Fibroblast of skin of scalp (primary cell): ENCODE measurements around the gene ZDHHC1.
"Not testable (repeated sequence)": the region's sequence is repeated elsewhere in the genome, so short reads cannot be mapped to it uniquely, and the experiment has no call there.

Source experiments
- DNase-seq: peaks from one replicate; pipeline ENCODE4 v3.0.0-alpha.2; 2013

ZDHHC1 gene

DNA sequence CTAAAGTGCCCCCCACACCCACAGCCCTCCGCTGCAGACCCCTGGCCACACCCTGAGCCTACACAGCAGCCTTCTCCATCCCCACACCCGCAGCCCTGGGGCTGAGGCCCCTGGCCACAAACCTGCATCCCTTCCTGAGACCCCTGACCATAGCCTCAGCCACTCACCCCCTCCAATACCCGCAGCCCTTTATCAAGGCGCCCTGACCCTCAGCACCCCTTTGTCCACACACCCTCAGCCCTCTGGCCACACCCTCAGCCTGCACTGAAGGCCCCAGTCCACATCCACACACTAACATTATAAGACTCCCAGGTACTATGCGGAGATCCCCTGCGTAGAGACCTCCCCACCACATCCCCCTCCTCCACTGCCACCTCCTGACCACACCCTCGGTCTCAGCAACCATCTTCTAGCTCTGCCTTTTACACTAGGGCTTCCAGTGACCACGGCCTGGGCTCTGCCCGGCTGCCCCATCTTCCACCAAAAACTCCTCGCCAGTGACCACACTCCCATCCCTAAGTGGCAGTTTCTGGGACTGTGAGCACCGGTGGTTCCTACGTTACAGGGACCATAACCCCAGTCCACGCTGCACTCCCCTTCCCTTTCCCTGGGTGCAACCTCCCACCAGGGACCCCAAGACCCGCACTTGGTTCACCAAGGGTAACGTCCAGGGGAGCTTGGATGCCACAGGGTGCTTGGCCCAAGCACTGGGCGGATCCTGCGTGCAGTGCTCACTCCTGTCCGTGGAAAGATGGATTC is 23.8 kb downstream of the ZDHHC1 start:
- no peak for DNase-seq

DNA sequence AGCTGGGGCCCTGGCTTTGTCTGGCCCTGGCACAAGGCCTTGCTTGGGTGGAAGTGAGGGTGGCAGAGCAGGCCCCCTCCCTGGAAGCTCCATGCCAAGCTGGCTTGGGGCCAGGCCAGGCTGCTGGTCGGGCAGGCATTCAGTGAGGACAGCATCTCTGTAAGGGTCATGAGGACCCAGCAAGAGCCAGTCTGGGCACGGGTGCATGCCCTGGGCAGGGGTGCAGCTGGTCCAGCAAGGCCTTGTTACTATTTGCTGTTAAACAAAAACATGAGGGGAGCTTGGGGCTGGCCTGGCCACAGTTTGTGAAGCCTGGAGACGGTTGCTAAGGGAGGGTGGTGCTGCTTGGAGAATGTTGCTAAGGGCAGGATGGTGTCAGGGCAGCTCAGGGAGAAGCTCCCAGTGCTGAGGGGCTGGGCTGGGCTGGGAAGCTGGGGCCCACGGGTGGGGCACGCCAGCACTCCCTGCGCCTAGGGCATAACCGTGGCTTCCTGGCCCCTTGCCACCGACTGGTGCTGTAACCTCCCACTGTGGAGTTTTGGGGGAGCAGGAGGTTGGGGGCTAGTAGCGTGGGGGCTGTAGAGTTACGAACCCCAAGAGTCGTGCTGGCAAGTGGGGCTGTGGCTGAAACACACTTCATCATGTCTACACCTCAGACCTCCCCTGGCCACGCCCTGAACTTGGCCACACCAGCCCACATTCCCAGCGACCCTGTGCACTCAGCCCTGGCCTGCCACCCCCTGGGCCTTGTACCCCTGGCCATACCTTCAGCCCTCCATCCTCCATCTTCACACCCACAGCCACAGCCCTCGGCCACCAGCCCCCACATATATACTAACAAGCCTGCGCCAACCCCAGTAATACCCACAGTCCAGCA is 24.6 kb downstream of the ZDHHC1 start:
- DNase-seq, result no peak

DNA sequence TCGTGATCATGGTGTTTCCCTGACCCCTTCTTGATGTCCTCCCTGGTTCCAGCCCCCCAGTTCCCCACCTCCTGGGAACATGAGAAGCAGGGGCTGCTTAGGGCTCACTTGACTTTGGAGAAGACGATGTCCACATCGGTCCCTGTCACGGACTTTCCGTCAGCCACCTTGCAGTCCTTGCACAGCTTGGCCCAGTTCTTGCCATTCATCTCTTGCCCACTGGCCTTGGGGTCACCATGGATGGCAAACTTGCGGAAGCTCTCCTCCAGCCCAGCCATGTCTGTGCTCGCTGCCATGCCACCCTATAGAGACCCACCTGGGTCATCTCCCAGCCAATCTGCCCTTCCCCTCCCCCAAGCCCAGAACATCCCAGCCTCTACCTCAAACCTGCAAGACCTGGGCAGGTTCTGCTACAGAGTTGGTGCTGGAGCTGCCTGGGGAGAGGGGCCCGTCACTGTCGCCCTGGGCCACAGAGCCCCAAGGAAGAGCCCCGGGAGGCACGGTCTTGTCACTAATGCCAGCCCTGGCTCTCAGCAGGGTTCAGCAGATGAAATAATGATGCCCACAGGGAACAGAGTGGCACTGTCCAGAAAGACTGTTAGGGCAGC is 25.4 kb downstream of the ZDHHC1 start:
- DNase-seq, result no peak

DNA sequence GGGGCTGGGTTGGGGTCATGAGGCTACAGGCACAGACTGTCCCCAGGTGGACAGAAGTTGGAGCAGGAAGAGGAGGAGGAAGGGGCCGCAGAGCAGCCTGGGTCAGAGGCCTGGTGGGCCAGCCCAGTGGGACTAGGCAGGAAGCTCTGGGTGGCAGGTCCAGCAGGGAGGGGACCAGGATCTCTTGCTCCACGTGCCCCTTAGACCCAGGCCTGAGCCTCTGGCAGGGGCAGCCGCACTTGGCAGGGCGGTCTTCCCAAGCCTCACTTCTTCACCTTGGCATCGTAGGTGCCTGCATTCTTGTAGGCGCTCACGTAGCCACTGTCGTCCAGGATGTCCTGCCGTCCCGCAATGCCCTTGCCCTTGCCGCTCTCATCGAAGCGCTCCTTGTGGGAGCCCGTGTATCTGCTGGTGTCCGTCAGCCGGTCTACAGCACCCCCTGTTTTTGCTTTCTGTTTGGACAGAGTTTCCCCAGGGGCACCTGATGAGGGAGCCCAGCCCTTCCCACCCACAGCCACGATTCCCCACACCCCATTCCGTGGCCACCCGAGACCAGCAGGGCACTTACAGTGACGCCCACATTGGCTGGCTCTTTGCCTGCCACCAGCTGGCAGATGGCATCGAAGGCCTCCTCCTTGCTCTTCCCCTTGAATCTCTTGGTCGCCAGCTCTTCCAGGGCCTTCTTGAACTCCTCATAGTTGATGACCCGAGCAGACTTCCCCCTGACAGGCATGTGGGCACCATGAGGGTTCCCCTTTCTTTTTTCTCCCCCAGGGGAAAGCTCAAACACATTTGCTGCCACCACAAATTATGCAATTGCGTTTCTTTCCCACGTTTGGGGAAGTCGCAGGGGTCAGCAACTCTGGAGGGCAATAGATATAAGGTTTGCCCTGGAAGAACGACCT is 26.1 kb downstream of the ZDHHC1 start:
- no peak for DNase-seq

DNA sequence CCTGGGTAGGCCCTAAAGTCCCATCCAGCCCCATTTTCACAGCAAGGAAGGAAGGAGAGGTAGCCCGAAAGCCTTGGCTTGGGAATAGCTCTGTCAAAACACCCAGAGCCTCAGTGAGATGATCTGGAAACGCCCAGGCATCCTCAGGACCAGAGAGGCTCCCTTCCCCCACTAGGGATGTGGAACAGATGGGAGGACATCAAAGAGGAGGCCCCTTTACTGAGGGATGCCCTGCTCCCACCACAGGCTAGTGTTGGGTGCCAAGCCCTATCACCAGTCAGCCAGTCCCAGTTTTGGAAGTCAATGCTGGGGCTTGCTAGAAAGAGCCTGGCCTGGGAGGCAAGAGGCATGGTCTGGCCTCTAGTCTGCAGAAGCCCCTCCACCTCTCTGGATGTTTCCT is 27.7 kb downstream of the ZDHHC1 start:
- no peak for DNase-seq

DNA sequence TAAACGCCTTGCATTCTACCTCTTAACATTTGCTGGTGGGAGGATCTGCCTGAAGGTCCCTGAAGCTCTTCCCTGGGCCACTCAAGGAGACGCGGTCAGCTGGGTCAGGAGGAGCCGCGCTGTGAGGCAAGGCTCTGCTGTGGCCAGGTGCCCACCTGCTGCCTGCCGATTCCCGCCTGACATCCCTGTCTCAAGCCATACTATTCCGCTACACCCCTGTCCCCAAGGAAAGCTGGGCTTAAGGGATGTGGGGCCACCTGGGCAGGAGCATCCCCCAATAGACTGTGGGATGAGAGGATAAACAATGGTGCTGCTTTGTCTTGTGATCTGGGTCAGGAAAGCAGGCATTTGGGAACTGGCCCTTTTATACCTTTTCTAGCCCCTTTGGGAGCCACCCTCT is 28.1 kb downstream of the ZDHHC1 start:
- DNase-seq, result no peak

DNA sequence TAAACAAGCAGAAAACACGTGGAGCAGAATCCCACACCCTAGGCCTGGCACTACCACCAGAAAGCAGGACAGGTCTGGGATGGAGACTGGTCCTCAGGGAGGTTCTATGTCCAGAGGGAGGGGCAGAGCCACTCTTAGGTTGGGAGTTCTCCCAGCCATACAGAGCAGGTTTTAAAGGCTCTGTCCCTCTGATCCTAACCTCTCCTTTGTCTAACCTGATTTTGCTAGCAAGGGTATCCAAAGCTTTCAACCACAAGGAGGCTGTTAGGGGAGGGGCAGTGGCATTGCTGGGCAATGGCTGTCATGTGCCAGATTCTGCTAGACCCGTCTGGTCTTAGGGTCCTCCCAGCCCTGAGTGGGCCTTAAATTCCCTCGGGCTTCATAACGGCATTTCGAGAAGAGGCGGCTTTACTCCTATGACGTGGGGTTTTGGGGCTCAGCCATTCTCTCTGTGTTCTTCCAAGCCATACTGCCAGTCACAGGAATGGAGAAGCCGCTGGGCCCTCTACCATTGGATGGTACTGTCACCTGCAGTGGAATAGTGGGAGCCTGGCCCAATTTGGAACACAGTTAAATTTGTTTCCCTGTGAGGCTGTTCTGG is 28.7 kb downstream of the ZDHHC1 start:
- DNase-seq, result no peak

DNA sequence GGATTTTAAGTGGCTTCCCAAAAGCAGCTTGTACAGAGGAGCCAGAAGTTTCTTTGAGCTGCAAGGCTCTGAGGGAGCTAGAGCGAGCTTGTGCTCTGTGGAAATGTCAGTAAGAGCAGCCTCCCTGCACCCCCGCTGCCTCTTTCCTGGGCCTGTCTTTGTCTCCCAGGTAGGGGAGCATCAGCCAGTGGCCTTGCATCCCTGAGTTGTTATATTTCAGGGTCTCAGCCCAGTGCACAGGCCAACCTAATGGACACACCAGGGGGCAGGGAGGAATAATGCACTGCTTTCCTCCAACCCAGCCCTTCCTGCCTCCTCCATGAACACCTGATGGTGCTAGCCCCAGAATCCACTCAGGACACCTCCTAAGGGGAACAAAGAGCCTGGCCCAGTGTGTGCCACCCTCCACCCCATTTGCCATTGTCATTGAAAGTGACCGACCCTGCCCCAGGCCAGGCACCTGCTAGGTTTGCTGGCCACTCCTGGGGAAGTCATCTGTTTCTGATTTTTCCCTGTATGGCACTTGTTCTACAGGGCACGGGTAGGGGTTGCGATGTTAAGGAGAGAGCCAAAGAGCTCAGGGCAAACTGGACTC is 29.3 kb downstream of the ZDHHC1 start:
- no peak for DNase-seq

DNA sequence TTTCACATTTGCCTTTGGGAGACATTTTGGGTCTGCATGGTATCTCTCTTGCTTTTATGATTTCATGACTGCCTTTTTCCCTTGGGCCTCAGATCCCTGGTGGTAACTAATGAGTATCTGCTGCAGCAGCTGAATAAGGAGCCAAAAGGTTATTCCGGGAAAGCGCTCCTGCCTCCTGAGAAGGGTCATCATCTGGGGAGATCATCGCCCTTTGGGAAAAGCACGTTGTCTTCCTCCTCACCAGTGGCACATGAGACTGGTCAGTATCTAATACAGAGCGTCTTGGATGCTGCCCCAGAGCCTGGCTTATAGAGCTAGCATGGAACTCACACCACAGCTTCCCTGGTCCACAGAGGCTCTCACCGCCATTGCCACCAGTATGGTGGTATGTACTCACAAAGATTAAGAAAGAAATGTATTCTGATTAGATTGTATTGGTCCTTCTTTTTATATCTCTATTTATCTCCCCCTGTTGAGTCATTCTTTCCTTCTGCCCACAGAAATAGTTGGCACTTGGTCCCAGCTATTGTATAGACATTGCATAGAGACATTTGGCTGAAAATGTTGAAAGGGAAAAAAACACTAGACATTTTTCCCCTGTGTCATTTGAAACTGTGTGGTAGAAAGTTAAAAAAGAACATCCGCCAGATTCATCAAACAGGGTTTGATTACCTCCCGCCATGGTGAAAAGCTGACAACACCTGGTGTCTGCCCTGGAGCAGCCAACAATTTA is 31.3 kb downstream of the ZDHHC1 start:
- DNase-seq, result peak; percentile 14

DNA sequence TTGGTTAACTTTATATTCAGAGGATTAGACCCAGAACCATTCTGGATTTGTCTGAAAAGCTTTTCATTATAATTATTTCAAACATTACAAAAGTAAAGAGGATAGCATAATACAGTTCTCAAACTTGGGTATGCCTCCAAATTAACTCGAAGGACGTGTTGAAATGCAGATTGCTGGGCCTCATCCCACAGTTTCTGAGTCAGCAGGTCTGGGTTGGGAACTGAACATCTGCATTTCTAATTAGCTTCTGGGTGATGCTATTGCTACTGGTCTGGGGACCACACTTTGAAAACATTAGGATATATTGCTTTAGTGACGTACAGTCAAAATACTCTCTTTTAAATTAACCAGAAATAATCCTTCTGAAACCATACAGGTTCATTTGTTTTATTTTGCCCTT is 33.0 kb downstream of the ZDHHC1 start:
- no peak for DNase-seq

DNA sequence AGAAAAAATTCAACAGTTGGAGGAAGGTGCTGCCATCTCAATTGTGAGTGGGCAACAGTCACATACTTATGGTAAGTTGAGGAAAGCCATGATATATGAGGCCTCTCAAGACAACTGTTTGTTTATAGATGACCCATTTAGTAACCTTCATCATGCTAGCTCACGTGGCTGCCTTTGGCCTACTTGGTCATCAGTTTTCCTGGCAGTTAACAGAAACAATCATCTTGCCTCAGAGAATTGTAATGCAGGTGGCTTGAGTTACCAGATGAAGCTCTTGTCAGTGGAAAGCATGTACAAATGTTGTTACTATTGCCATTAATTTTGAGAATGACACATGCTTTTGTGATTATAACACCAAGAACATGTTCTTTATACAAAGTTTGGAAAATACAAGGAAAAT is 37.6 kb downstream of the ZDHHC1 start:
- no peak for DNase-seq

DNA sequence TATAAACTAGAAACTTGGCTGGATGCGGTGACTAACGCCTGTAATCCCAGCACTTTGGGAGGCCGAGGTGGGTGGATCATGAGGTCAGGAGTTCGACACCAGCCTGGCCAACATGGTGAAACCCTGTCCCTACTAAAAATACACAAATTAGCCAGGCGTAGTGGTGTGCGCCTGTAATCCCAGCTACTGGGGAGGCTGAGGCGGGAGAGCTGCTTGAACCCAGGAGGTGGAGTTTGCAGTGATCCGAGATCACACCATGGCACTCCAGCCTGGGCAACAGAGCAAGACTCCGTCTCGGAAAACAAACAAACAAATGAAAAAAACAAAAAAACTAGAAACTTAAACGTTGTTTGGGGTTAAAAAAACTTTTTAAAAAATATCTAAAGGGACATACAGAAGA is 40.3 kb downstream of the ZDHHC1 start:
- not testable (repeated sequence) for DNase-seq

DNA sequence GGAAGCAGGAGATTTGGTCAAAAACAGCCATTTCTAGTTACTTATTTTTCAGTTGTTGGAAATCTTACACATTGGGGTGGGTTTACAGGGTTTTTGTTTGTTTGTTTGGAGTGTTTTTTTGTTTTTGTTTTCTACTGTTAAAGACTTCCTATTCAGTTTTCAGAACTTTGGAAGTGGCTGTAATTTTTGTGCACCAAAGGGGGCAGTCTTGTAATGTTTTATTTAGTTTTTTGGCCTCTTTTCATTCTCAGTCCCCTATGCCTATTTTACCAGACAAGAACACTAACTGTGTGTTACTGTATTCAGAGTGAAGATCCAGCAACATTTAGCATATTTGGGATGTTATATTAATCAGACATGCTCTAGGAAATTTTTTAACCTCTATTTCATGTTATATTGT is 43.6 kb downstream of the ZDHHC1 start:
- DNase-seq, result peak; percentile 29

DNA sequence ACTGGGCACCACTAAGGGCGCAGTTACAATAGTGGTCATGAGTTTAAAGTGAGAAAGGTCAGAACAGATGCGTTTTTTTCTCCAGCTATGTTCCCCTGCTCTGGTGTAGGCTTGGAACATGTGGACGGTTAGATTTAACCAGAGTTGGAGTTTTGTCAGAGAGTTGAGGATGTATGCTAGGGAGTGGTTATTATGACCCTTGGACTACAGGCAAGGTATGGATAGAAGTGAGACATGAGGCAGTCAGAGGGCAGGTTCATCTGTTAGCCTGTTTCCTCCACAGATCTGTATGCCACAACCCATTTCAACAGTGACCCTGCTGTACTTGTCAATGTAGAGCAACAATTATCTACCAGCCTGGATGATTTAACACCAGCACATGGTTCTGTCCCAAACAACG is 45.6 kb downstream of the ZDHHC1 start:
- DNase-seq, result no peak

DNA sequence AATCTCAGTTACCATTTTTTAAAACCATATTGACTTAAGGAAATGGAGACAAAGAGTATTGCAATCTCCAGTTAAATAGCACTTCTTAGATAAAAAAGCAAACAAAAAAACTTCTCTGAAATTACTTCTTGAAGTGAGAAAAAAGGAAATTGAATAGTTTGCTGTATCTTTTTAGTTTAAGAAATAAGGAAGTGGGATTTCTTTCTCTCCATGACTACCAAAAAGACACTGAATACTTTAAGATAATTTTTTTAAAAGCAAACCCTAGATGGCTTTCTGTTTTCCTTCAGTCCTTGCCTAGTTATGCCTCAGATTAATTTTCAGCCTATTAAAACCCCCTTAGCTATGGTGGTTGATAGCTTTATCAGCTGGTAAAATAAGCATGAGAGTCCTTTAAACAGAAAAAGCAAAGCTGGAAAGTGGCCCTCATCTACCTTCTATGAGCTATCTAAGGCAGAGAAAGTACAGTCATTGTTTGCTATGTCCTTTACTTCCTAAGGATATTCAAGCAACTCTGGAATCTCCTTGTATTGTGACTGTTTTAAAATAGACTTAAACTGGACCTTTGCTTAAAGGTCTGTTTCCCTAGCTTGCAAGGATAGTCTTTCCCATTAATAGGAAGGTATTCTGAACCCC is 51.6 kb downstream of the ZDHHC1 start:
- DNase-seq, result no peak

DNA sequence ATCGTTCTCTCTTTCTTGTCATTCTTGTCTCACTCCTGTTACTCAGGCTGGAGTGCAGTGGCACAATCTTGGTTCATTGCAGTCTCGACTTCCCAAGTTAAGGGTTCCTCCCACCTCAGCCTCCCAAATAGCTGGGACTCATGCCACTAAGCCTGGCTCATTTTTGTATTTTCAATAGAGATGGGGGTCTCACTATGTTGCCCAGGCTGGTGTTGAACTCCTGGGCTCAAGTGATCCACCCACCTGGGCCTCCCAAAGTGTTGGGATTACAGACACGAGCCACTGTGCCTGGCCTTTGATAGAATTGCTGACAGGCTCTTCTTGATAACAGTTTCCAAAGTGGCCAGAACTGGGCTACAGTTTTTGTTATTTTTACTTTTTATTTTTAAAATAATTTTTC is 55.2 kb downstream of the ZDHHC1 start:
- DNase-seq, result no peak

DNA sequence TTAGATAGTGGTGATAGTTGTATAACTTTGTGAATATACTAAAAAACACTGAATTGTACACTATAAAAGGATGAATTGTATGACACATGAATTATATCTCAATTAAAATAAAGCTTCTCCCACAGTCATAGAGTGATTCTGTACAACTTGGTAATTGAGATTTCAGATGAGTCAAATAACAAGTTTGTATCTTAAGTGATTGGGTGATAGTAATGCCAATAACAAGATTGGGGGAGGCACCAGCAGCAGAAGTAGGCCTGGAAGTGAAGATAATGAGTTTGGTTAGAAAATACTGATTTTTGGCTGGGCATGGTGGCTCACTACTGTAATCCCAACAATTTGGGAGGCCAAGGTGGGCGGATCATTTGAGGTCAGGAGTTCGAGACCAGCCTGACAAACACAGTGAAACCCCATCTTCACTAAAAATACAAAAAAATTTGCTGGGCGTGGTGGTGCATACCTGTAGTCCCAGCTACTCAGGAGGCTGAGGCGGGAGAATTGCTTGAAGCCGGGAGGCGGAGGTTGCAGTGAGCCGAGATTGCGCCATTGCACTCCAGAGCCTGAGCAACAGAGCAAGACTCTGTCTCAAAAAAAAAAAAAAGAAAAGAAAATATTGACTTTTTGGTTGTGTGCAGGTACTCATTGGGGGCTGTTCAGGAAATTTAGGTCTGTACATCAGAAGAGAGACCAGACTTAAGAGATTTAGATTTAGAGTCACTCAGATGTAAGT is 56.6 kb downstream of the ZDHHC1 start:
- not testable (repeated sequence) for DNase-seq

DNA sequence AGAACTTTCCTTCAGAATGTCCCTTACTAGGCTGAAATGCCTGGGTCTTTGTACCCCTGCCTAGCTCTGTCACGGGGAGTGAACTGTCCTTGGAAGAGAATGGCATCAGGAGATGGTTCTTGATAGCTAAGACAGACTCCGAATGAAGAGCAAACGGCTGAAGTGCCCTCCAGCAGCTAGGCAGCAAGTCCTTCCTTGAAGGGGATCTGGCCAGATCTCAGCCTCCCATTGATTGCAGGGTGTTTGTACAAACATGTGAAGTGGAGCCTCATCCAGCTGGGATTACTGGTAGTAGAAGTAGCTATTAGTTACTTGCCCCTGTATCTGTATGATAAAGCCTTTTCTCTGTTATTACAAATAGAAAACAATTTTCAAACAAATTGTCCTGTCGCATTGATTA is 58.7 kb downstream of the ZDHHC1 start:
- no peak for DNase-seq

DNA sequence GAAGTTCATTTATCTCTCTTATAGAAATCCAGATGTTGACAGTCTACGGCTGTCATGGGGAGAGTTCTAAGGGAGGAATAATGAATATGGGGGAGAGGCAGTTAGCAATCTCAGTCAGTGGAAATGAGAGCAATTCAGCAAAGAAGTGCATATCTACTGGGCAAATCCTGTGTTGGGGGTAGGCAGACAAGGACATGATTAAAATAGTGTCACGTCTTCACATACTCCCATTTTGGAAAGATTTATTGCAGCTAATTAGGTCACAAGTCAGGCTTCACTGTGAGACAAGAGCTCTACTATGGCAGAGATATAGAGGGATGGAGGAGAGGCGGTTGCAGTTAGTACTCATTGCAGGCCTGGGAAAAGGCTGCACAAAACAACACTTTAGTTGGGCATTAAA is 59.9 kb downstream of the ZDHHC1 start:
- no peak for DNase-seq

DNA sequence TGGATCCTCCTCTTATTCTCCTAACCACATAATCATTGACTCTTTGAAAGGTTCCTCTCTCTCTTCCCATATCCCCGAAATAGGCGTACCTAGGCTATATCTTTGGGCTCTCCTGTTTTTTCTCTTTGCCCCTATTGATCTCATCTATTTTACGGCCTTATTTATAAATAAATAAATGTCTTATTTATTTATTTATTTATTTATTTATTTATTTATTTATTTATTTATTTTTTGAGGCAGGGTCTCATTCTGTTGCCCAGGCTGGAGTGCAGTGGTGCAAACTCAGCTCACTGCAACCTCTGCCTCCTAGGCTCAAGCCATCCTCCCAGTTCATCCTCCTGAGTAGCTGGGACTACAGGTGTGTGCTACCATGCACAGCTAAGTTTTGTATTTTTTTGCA is 63.8 kb downstream of the ZDHHC1 start:
- DNase-seq, result not testable (repeated sequence)
